T-helper 2 cell treated with Interferon-gamma antibody and Interleukin-4, amounts not matched to agents 5 μg/mL and 100 μg/mL, for 36 hours (primary cell): ENCODE data around the gene PROX2.
A peak's percentile ranks its signal among the peaks of the same experiment; 100 is the strongest.

ENCODE experiments used
- DNase-seq: peaks from one replicate; pipeline ENCODE4 v3.0.0; 2021; ENCODE audit warnings: low spot score
- H3K27ac Mint-ChIP-seq: one replicate; pipeline ENCODE4 v1.8.0; 2021; ENCODE audit warnings: mild to moderate bottlenecking, mixed read lengths
- H3K27me3 Mint-ChIP-seq: one replicate; pipeline ENCODE4 v1.8.0; 2021; ENCODE audit warnings: low read depth, mixed read lengths
- H3K36me3 Mint-ChIP-seq: one replicate; pipeline ENCODE4 v1.8.0; 2021; ENCODE audit warnings: low read depth, mixed read lengths
- H3K4me1 Mint-ChIP-seq: one replicate; pipeline ENCODE4 v1.8.0; 2021; ENCODE audit warnings: low read depth, mixed read lengths
- H3K4me3 Mint-ChIP-seq: one replicate; pipeline ENCODE4 v1.8.0; 2022; ENCODE audit warnings: mild to moderate bottlenecking, moderate library complexity, mixed read lengths
- H3K9me3 Mint-ChIP-seq: one replicate; pipeline ENCODE4 v1.8.0; 2021; ENCODE audit warnings: mixed read lengths

Gene PROX2

DNA sequence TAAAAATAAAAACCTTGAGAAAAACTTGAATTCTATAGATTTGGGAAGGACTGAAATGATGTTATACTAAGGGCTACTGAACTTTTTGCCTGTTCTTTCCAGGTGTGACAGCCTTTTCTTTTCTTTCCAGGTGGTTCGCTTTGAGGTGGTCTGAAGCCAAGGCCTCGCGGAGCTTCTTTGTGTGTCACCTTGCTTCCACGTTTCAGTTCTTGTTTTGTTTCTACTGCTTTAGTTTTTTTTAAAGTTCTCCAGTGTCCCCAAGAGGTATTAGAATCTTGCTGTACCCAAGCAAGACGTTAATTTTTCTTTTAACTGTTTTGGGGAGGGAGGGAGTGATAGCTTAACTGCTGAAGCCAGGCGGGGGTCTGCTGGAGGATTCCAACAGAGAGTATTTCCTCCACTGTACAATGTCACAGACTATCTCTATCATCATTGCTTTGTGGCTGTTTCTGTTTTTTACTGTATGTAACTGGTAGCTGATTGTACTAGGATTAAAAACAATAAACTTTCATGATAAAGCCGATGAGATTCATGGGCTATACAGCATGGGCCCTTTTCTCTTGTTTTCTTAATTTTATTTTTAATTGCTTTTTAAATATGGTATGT, 40.2 kb downstream of the PROX2 start:
- H3K4me3 Mint-ChIP-seq = no peak overlapping the region
- H3K4me1 Mint-ChIP-seq = peaks cover 45% of the 10 kb centered on the region
- H3K36me3 Mint-ChIP-seq = peaks cover 30% of the 10 kb centered on the region
- no peaks in the 10 kb centered on the region for H3K27me3 Mint-ChIP-seq
- H3K9me3 Mint-ChIP-seq = no peaks in the 10 kb centered on the region
- DNase-seq = no peak
- no peak overlapping the region for H3K27ac Mint-ChIP-seq

DNA sequence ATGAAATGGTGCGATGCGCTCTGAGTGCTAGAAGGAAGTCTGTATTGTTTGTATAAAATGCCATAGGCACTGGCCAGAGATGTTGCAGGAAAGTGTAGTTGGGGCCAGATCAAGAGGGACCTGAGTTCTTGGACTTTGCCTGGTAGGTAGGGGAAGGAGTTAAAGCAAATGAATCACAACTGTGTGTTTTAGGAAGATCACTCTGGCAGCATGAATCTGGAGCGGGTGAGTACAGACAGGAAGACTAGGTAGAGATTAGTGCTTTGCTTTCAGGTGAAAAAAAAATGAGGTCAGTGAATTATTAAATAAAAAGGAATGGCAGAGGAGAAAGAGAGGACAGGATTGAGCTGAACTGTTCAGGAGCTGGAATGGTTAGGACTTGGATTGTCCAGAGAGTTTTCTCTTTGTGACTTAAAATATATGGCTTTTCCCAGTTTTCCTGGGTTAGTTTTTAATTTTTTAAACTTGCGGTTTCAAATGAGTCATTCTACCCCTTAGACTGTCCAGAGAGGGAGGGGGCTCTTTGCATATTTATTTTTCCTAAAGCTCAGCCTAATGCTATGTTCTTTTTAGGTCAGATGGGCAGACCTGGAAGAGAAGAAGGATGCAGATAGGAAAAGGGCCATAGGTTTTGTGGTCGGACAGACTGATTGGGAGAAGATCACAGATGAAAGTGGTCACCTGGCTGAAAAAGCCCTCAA, 41.1 kb downstream of the PROX2 start:
- H3K27ac Mint-ChIP-seq = peak overlapping the region; percentile 53
- peaks cover 36% of the 10 kb centered on the region for H3K4me1 Mint-ChIP-seq
- no peak for DNase-seq
- no peaks in the 10 kb centered on the region for H3K9me3 Mint-ChIP-seq
- no peak overlapping the region for H3K4me3 Mint-ChIP-seq
- no peaks in the 10 kb centered on the region for H3K27me3 Mint-ChIP-seq
- peaks cover 30% of the 10 kb centered on the region for H3K36me3 Mint-ChIP-seq

DNA sequence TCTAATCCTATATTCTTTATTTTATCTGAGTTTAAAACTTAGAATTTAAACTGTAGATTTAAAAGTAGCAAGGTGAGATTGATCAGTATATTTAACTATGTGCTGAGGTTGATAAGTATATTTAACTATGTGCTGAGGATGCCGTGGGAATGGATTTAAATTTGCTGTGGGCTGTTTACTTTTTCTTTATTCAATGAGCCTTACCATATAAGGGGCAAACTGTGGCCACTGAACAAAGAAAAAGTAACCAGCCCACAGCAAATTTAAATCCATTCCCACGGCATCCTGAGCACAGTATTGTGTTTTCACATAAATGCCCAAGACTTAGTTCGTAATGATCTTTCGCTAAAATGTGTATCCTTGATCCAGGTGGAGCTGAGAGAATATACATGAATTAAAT, 43.1 kb downstream of the PROX2 start:
- no peak overlapping the region for H3K4me3 Mint-ChIP-seq
- H3K36me3 Mint-ChIP-seq = peaks cover 39% of the 10 kb centered on the region
- H3K27me3 Mint-ChIP-seq = no peaks in the 10 kb centered on the region
- no peak for DNase-seq
- H3K27ac Mint-ChIP-seq = no peak overlapping the region
- H3K9me3 Mint-ChIP-seq = no peaks in the 10 kb centered on the region
- H3K4me1 Mint-ChIP-seq = peaks cover 27% of the 10 kb centered on the region

DNA sequence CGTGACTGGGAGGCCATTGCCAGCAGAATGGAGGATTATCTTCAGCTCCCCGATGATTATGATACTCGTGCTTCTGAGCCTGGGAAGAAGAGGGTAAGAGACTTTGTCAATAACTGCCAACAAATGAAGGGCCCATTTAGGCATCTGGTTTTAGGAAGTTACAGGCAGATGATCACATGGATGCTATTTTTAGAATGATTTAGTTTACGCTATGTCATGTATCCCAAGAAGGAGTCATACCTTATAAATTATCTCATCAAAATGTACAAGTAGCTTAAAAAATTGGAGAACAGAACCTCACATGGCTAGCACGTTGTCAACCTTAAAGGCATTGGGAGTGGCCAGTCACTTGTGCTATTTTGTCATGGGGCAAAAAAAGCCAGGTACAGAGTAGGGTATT, 46.7 kb downstream of the PROX2 start:
- DNase-seq = no peak
- H3K9me3 Mint-ChIP-seq = no peaks in the 10 kb centered on the region
- no peak overlapping the region for H3K27ac Mint-ChIP-seq
- no peak overlapping the region for H3K4me3 Mint-ChIP-seq
- H3K36me3 Mint-ChIP-seq = peaks cover 29% of the 10 kb centered on the region
- peaks cover 2% of the 10 kb centered on the region for H3K4me1 Mint-ChIP-seq
- no peaks in the 10 kb centered on the region for H3K27me3 Mint-ChIP-seq

DNA sequence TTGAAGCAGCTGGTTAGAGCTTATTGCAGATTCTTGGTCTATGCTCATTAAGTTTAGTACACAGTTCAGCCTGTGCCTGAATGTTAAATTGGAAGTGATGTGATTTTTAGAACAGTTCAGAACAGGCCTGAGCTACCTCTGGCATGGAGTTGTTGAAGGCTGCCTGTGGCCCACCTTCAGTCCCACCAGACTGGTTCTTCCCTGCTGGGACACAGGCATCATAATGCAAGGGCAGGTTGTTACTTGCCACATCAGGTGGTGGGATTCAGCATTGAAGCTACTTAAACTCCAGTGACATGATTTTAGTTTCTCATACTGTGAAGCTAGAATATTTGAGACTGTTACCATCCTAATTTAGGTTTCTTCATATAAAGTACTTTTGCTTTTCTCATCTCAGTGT, 49.4 kb downstream of the PROX2 start:
- H3K27ac Mint-ChIP-seq = no peak overlapping the region
- H3K4me1 Mint-ChIP-seq = peaks cover 4% of the 10 kb centered on the region
- peaks cover 33% of the 10 kb centered on the region for H3K36me3 Mint-ChIP-seq
- H3K9me3 Mint-ChIP-seq = no peaks in the 10 kb centered on the region
- H3K4me3 Mint-ChIP-seq = no peak overlapping the region
- DNase-seq = no peak
- no peaks in the 10 kb centered on the region for H3K27me3 Mint-ChIP-seq
